GM12878 (cell line): Measurements from ENCODE around the gene DTX4. TPM values are rescaled to one million over a fixed set of nuclear protein-coding genes. Genes with fewer than 3 reads are reported as not detected.

ENCODE experiments used
- CHD4 ChIP-seq: fragments of 200-600 bp; sonication (generic); IDR thresholded peaks from 2 replicates; pipeline ENCODE4 v1.6.1; 2016; ENCODE audit warnings: mild to moderate bottlenecking
- EP300 ChIP-seq, 2 experiments: fragments of 150-350 bp in 1 of 2; IDR thresholded peaks; 2 replicates each; pipeline ENCODE4 v1.6.1; 2011 to 2012; ENCODE audit warnings: low read depth in 2 of 2, low read length in 2 of 2, borderline replicate concordance in 1 of 2, improper control_type of control experiment in 1 of 2, inconsistent platforms in 1 of 2; ENCODE audit not compliant: control insufficient read depth in 1 of 2
- ESRRA ChIP-seq: IDR thresholded peaks from 2 replicates; pipeline ENCODE4 v1.6.1; 2012; ENCODE audit warnings: mild to moderate bottlenecking, low read length, improper control_type of control experiment
- FOS ChIP-seq: IDR thresholded peaks from 3 replicates; pipeline ENCODE4 v1.6.1; 2011; ENCODE audit warnings: borderline replicate concordance; ENCODE audit not compliant: insufficient read length; ENCODE audit errors: extremely low read depth
- HCFC1 ChIP-seq: fragments of 150-350 bp; IDR thresholded peaks from 2 replicates; pipeline ENCODE4 v1.6.1; 2014; ENCODE audit warnings: low read length
- KDM1A ChIP-seq: fragments of 200-600 bp; sonication (generic); IDR thresholded peaks from 2 replicates; pipeline ENCODE4 v1.6.1; 2016; ENCODE audit warnings: borderline replicate concordance
- MEF2B ChIP-seq: fragments of 450-650 bp; IDR thresholded peaks from 2 replicates; pipeline ENCODE4 v1.6.1; 2018; ENCODE audit warnings: mild to moderate bottlenecking, moderate library complexity; ENCODE audit not compliant: partially characterized antibody, poor library complexity, severe bottlenecking
- MXI1 ChIP-seq: fragments of 150-350 bp; IDR thresholded peaks from 2 replicates; pipeline ENCODE4 v1.6.1; 2011; ENCODE audit warnings: low read depth, mild to moderate bottlenecking, inconsistent platforms, low read length, improper control_type of control experiment
- MYB ChIP-seq: fragments of 150-350 bp; IDR thresholded peaks from 2 replicates; pipeline ENCODE4 v1.6.1; 2014; ENCODE audit warnings: mild to moderate bottlenecking, low read depth, low read length, borderline replicate concordance
- POU2F2 ChIP-seq: IDR thresholded peaks from 3 replicates; pipeline ENCODE4 v1.6.1; 2011; ENCODE audit warnings: low read depth, mild to moderate bottlenecking, low read length, borderline replicate concordance
- RB1 ChIP-seq: fragments of 450-650 bp; formaldehyde crosslinking; IDR thresholded peaks from 2 replicates; pipeline ENCODE4 v1.6.1; 2017; ENCODE audit warnings: mild to moderate bottlenecking, borderline replicate concordance
- RBBP5 ChIP-seq: fragments of 200-600 bp; sonication (generic); conservative IDR thresholded peaks from 2 replicates; pipeline ENCODE4 v1.6.1; 2016
- SMAD5 ChIP-seq: IDR thresholded peaks from 2 replicates; pipeline ENCODE4 v1.6.1; 2016; ENCODE audit warnings: antibody characterized with exemption, low read depth
- SREBF2 ChIP-seq: IDR thresholded peaks from 2 replicates; pipeline ENCODE4 v1.6.1; 2012; ENCODE audit warnings: mild to moderate bottlenecking, low read length
- TCF7 ChIP-seq: IDR thresholded peaks from 2 replicates; pipeline ENCODE4 v1.6.1; 2014; ENCODE audit warnings: antibody characterized with exemption, borderline replicate concordance
- ZBED1 ChIP-seq: IDR thresholded peaks from 2 replicates; pipeline ENCODE4 v1.6.1; 2016; ENCODE audit warnings: borderline replicate concordance
- polyA plus RNA-seq, 11 experiments: library from polyadenylated mRNA; depleted of rRNA in 4 of 11; unstranded in 6 of 11; stranded (reverse) in 5 of 11; fragments of >200 nt; fragmentation: Nextera tagmentation in 4 of 11; fragmentation: Illumina TruSeq in 1 of 11; extraction: Ambion mirVana in 4 of 11; extraction: Trizol in 1 of 11; gene quantifications; 1 replicate in 1 of 11; 2 replicates in 10 of 11; pipeline versions ENCODE4 v1.2.1 to v1.2.3, GENCODE V29; 2011 to 2016; ENCODE audit warnings: inconsistent platforms in 2 of 11, missing spikeins in 2 of 11, low read depth in 1 of 11
- total RNA-seq, 4 experiments: library from RNA; depleted of rRNA in 3 of 4; stranded (reverse); fragments of >200 nt in 3 of 4; fragmentation: Illumina TruSeq in 1 of 4; extraction: Trizol in 1 of 4; gene quantifications; 2 replicates each; pipeline versions ENCODE4 v1.2.1 to v1.2.3, GENCODE V29; 2013 to 2021
- TF ChIP-seq, protein P1 (sequence below): fragments of 450-650 bp; IDR thresholded peaks from 2 replicates; pipeline ENCODE4 v1.6.1; 2016; ENCODE audit warnings: mild to moderate bottlenecking, moderate library complexity, borderline replicate concordance
- TF ChIP-seq, protein P2 (sequence below): IDR thresholded peaks from 2 replicates; pipeline ENCODE4 v1.6.1; 2012; ENCODE audit warnings: improper control_type of control experiment, low read depth, low read length; ENCODE audit not compliant: insufficient replicate concordance

The DTX4 gene
- total and polyA plus RNA-seq, 10 of the 15 experiments (the other 5 are each of a cell fraction or from before 2014, with no cell fraction given): 3.8 to 25.8 (median 10.5) TPM

- TF ChIP-seq POU2F2: no peak
- no peak for TF ChIP-seq FOS
- TF ChIP-seq KDM1A: no peak
- no peak for TF ChIP-seq TCF7
- TF ChIP-seq, protein P1, sequence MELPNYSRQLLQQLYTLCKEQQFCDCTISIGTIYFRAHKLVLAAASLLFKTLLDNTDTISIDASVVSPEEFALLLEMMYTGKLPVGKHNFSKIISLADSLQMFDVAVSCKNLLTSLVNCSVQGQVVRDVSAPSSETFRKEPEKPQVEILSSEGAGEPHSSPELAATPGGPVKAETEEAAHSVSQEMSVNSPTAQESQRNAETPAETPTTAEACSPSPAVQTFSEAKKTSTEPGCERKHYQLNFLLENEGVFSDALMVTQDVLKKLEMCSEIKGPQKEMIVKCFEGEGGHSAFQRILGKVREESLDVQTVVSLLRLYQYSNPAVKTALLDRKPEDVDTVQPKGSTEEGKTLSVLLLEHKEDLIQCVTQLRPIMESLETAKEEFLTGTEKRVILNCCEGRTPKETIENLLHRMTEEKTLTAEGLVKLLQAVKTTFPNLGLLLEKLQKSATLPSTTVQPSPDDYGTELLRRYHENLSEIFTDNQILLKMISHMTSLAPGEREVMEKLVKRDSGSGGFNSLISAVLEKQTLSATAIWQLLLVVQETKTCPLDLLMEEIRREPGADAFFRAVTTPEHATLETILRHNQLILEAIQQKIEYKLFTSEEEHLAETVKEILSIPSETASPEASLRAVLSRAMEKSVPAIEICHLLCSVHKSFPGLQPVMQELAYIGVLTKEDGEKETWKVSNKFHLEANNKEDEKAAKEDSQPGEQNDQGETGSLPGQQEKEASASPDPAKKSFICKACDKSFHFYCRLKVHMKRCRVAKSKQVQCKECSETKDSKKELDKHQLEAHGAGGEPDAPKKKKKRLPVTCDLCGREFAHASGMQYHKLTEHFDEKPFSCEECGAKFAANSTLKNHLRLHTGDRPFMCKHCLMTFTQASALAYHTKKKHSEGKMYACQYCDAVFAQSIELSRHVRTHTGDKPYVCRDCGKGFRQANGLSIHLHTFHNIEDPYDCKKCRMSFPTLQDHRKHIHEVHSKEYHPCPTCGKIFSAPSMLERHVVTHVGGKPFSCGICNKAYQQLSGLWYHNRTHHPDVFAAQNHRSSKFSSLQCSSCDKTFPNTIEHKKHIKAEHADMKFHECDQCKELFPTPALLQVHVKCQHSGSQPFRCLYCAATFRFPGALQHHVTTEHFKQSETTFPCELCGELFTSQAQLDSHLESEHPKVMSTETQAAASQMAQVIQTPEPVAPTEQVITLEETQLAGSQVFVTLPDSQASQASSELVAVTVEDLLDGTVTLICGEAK: no peak
- TF ChIP-seq MYB: no peak
- no peak for TF ChIP-seq EP300 (IDR thresholded peaks at IDR 0.05; ENCODE audit: borderline replicate concordance in 1 of 2, control insufficient read depth in 1 of 2, low read depth in 2 of 2, low read length in 2 of 2)
- TF ChIP-seq, protein P2, sequence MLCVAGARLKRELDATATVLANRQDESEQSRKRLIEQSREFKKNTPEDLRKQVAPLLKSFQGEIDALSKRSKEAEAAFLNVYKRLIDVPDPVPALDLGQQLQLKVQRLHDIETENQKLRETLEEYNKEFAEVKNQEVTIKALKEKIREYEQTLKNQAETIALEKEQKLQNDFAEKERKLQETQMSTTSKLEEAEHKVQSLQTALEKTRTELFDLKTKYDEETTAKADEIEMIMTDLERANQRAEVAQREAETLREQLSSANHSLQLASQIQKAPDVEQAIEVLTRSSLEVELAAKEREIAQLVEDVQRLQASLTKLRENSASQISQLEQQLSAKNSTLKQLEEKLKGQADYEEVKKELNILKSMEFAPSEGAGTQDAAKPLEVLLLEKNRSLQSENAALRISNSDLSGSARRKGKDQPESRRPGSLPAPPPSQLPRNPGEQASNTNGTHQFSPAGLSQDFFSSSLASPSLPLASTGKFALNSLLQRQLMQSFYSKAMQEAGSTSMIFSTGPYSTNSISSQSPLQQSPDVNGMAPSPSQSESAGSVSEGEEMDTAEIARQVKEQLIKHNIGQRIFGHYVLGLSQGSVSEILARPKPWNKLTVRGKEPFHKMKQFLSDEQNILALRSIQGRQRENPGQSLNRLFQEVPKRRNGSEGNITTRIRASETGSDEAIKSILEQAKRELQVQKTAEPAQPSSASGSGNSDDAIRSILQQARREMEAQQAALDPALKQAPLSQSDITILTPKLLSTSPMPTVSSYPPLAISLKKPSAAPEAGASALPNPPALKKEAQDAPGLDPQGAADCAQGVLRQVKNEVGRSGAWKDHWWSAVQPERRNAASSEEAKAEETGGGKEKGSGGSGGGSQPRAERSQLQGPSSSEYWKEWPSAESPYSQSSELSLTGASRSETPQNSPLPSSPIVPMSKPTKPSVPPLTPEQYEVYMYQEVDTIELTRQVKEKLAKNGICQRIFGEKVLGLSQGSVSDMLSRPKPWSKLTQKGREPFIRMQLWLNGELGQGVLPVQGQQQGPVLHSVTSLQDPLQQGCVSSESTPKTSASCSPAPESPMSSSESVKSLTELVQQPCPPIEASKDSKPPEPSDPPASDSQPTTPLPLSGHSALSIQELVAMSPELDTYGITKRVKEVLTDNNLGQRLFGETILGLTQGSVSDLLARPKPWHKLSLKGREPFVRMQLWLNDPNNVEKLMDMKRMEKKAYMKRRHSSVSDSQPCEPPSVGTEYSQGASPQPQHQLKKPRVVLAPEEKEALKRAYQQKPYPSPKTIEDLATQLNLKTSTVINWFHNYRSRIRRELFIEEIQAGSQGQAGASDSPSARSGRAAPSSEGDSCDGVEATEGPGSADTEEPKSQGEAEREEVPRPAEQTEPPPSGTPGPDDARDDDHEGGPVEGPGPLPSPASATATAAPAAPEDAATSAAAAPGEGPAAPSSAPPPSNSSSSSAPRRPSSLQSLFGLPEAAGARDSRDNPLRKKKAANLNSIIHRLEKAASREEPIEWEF: no peak
- no peak for TF ChIP-seq HCFC1
- TF ChIP-seq ZBED1: 0 out of 2 replicates have a peak, but pooled peaks have one; percentile 7
- TF ChIP-seq SREBF2: no peak
- TF ChIP-seq SMAD5: peak; percentile 82
- no peak for TF ChIP-seq ESRRA
- no peak for TF ChIP-seq RBBP5
- no peak for TF ChIP-seq MXI1
- no peak for TF ChIP-seq CHD4
- TF ChIP-seq RB1: 0 out of 2 replicates have a peak, but pooled peaks have one; percentile 26
- peak; percentile 56 for TF ChIP-seq MEF2B
These were observed 1.4 kb downstream of the DTX4 start (continued) for GRCh38 chr11:59173080-59173963.
